HEK293T (cell line): ENCODE results near the gene MACROD2.

Experiments
- ARNT ChIP-seq: fragments of 450-650 bp; IDR thresholded peaks from 2 replicates; pipeline ENCODE4 v1.6.1; 2017; ENCODE audit warnings: mild to moderate bottlenecking
- CTBP1 ChIP-seq: fragments of 450-650 bp; IDR thresholded peaks from 2 replicates; pipeline ENCODE4 v1.6.1; 2016; ENCODE audit warnings: borderline replicate concordance
- NFRKB ChIP-seq: fragments of 450-650 bp; IDR thresholded peaks from 2 replicates; pipeline ENCODE4 v1.6.1; 2016; ENCODE audit warnings: mild to moderate bottlenecking, moderate library complexity
- SUZ12 ChIP-seq: fragments of 450-650 bp; IDR thresholded peaks from 2 replicates; pipeline ENCODE4 v1.6.1; 2016; ENCODE audit warnings: mild to moderate bottlenecking
- TARDBP ChIP-seq: fragments of 450-650 bp; IDR thresholded peaks from 2 replicates; pipeline ENCODE4 v1.6.1; 2016

GRCh38 chr20:14959506-14960475 lies 964.5 kb downstream of the MACROD2 start:
- TF ChIP-seq NFRKB (no peak), SUZ12 (no peak), ARNT (no peak), CTBP1 (no peak), TARDBP (no peak)
